Neuronal stem cell (in vitro differentiated cells): Measurements from ENCODE around the gene NAP1L5.

ENCODE experiments used
- DNase-seq: peaks from one replicate; pipeline ENCODE4 v3.0.0-alpha.2; 2013; ENCODE audit warnings: low spot score
- H2AFZ ChIP-seq: one replicate; pipeline ENCODE4 v1.6.1; 2013; ENCODE audit warnings: mild to moderate bottlenecking, low read length, inconsistent platforms
- H2AK5ac ChIP-seq: 2 replicates; pipeline ENCODE4 v1.6.1; 2013; ENCODE audit warnings: low read depth, mild to moderate bottlenecking, inconsistent platforms, low read length, moderate library complexity, mixed read lengths
- H2BK120ac ChIP-seq: 2 replicates; pipeline ENCODE4 v1.6.1; 2013; ENCODE audit warnings: low read depth, mild to moderate bottlenecking, inconsistent platforms, low read length, moderate library complexity, mixed read lengths
- H2BK12ac ChIP-seq: one replicate; pipeline ENCODE4 v1.6.1; 2013; ENCODE audit warnings: low read length, inconsistent platforms
- H2BK15ac ChIP-seq: 2 replicates; pipeline ENCODE4 v1.6.1; 2013; ENCODE audit warnings: mild to moderate bottlenecking, low read length, inconsistent platforms, mixed read lengths
- H2BK5ac ChIP-seq: one replicate; pipeline ENCODE4 v1.6.1; 2013; ENCODE audit warnings: inconsistent platforms, mild to moderate bottlenecking, low read length, moderate library complexity
- H3K14ac ChIP-seq: one replicate; pipeline ENCODE4 v1.6.1; 2013; ENCODE audit warnings: low read length, inconsistent platforms
- H3K18ac ChIP-seq: 2 replicates; pipeline ENCODE4 v1.6.1; 2013; ENCODE audit warnings: low read length, inconsistent platforms
- H3K23ac ChIP-seq: 2 replicates; pipeline ENCODE4 v1.6.1; 2013; ENCODE audit warnings: low read depth, mild to moderate bottlenecking, mixed read lengths, low read length, inconsistent platforms; ENCODE audit not compliant: poor library complexity
- H3K27ac ChIP-seq: replicated peaks from 3 replicates; pipeline ENCODE4 v1.5.1; 2013; ENCODE audit warnings: low read length, inconsistent platforms
- H3K27me3 ChIP-seq, 3 experiments: 2 replicates each; pipeline ENCODE4 v1.6.1; 2013; ENCODE audit warnings: low read length in 3 of 3, mild to moderate bottlenecking in 2 of 3, inconsistent platforms in 1 of 3, low read depth in 1 of 3, mixed read lengths in 1 of 3, moderate library complexity in 1 of 3; ENCODE audit not compliant: control insufficient read depth in 3 of 3, insufficient read depth in 3 of 3
- H3K36me3 ChIP-seq, 2 donors: replicated peaks in 1 of 2; 2 replicates each; pipeline ENCODE4 v1.6.1; 2013; ENCODE audit warnings: low read length in 2 of 2; ENCODE audit not compliant: control insufficient read depth in 2 of 2, insufficient read depth in 2 of 2
- H3K4ac ChIP-seq: 2 replicates; pipeline ENCODE4 v1.6.1; 2013; ENCODE audit warnings: inconsistent platforms, mild to moderate bottlenecking, low read length, moderate library complexity
- H3K4me1 ChIP-seq, 2 donors: 1 replicate in 1 of 2; 2 replicates in 1 of 2; pipeline ENCODE4 v1.6.1; 2013; ENCODE audit warnings: low read length in 2 of 2, low read depth in 1 of 2; ENCODE audit not compliant: control insufficient read depth in 2 of 2, insufficient read depth in 1 of 2
- H3K4me2 ChIP-seq: one replicate; pipeline ENCODE4 v1.6.1; 2013; ENCODE audit warnings: mild to moderate bottlenecking, low read length, inconsistent platforms; ENCODE audit not compliant: insufficient read depth, poor library complexity, severe bottlenecking
- H3K4me3 ChIP-seq, 2 donors: 2 replicates each; pipeline ENCODE4 v1.5.1; 2013; ENCODE audit warnings: low read length in 2 of 2, mild to moderate bottlenecking in 2 of 2, inconsistent platforms in 1 of 2, moderate library complexity in 1 of 2
- H3K79me1 ChIP-seq: one replicate; pipeline ENCODE4 v1.6.1; 2013; ENCODE audit warnings: low read depth, mild to moderate bottlenecking, inconsistent platforms, low read length, moderate library complexity
- H3K9ac ChIP-seq: one replicate; pipeline ENCODE4 v1.6.1; 2013; ENCODE audit warnings: mild to moderate bottlenecking, low read depth, low read length, inconsistent platforms; ENCODE audit not compliant: poor library complexity
- H3K9me3 ChIP-seq, 2 donors: replicated peaks in 1 of 2; 2 replicates each; pipeline versions ENCODE3 to v1.6.1; 2013; ENCODE audit warnings: low read length in 2 of 2, mild to moderate bottlenecking in 2 of 2, inconsistent platforms in 1 of 2, low read depth in 1 of 2, mixed read lengths in 1 of 2, moderate library complexity in 1 of 2; ENCODE audit not compliant: control insufficient read depth in 2 of 2, insufficient read depth in 1 of 2
- H4K8ac ChIP-seq: one replicate; pipeline ENCODE4 v1.6.1; 2013; ENCODE audit warnings: low read depth, mild to moderate bottlenecking, inconsistent platforms, low read length, moderate library complexity
- H4K91ac ChIP-seq: one replicate; pipeline ENCODE4 v1.6.1; 2013; ENCODE audit warnings: low read length, low read depth, mild to moderate bottlenecking, inconsistent platforms; ENCODE audit not compliant: poor library complexity
- WGBS, 2 donors: extraction: QIAGEN DNeasy Blood & Tissue Kit; methylation state at CpG; one replicate each; pipeline ENCODE4 v1.1.7; 2013; ENCODE audit warnings: missing lambda C conversion rate in 2 of 2, mixed read lengths in 1 of 2; ENCODE audit not compliant: insufficient read length in 2 of 2, insufficient replicate concordance in 1 of 2; ENCODE audit errors: extremely low coverage in 2 of 2; 5-methylcytosine and 5-hydroxymethylcytosine counted together

Gene NAP1L5

DNA sequence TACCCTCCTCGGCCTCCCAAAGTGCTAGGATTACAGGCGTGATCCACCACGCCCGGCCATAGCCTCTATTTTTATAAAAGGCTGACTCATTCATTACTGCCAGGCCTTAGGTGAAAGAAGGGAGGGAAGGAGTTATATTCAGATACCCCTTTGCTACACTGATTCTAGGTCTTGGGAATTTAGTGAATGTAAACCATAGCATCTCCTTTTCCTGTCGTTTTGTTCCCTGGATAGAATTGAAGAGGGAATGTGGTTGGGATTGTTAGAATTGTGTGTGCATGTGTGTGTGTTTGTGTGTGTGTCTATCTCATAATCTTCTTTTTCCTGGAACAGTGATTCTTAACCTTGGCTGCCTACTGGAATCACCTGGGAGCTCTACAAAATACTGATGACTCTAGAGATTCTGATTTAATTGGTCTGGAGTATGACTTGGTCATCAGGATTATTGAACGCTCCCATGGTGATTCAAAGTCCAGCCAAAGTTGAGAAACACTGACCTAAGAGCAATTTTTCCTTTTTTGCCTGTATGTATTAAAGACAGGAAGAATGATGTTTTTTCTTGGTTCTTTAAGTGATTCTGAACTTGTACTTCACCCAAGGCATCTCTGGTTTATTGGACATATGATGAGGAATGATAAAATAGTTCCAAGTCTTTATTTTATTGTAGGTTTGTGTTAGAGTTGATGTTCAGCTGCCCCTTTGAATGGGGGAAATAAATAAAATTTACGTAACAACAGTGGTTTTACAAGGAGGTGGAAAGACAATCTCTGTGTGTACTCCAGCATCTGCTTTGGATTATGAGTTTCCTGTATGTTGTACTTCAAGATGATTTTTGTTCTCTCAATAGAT lies 37.0 kb downstream of the NAP1L5 start:
- no peaks in the 10 kb centered on the region for H3K9me3 ChIP-seq
- H3K4ac ChIP-seq, result no peak overlapping the region
- H3K79me1 ChIP-seq, result no peaks in the 10 kb centered on the region
- no peak overlapping the region for H2BK5ac ChIP-seq
- no peak overlapping the region for H4K91ac ChIP-seq
- no peak overlapping the region for H3K4me3 ChIP-seq
- H2AK5ac ChIP-seq, result no peak overlapping the region
- no peaks in the 10 kb centered on the region for H3K36me3 ChIP-seq
- H3K14ac ChIP-seq, result no peak overlapping the region
- no peak for DNase-seq
- H3K27ac ChIP-seq, result no peak overlapping the region
- no peak overlapping the region for H2BK12ac ChIP-seq
- no peaks in the 10 kb centered on the region for H3K4me1 ChIP-seq
- no peak overlapping the region for H2AFZ ChIP-seq
- H2BK120ac ChIP-seq, result no peak overlapping the region
- no peak overlapping the region for H3K23ac ChIP-seq
- no peaks in the 10 kb centered on the region for H3K27me3 ChIP-seq
- no peak overlapping the region for H3K18ac ChIP-seq
- WGBS, 2 donors, result no CpG with 5 or more reads among the region's 7 CpGs
- no peak overlapping the region for H2BK15ac ChIP-seq
- no peak overlapping the region for H3K9ac ChIP-seq
- H4K8ac ChIP-seq, result no peak overlapping the region
- H3K4me2 ChIP-seq, result no peak overlapping the region

DNA sequence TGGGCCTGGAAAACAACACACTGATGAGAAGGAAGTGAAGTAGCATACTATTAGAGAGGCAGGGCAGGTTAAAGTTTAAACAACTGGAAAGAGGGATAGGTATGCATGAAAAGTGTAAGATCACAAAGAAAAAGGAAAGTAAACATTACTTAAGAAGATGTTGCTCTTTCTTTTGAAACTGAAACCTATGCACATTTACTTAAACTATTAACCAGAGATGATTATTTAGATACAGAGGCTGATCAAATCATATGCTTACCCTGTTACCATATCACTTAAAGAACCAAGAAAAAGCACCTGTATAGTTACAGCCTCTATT lies 37.8 kb downstream of the NAP1L5 start:
- H3K14ac ChIP-seq, result no peak overlapping the region
- H3K4me1 ChIP-seq, result no peaks in the 10 kb centered on the region
- H3K4me3 ChIP-seq, result no peak overlapping the region
- no peaks in the 10 kb centered on the region for H3K36me3 ChIP-seq
- H2BK15ac ChIP-seq, result no peak overlapping the region
- DNase-seq, result no peak
- H2AFZ ChIP-seq, result no peak overlapping the region
- H3K9ac ChIP-seq, result no peak overlapping the region
- no peaks in the 10 kb centered on the region for H3K79me1 ChIP-seq
- H2BK120ac ChIP-seq, result no peak overlapping the region
- H3K18ac ChIP-seq, result no peak overlapping the region
- no peak overlapping the region for H3K27ac ChIP-seq
- no peaks in the 10 kb centered on the region for H3K27me3 ChIP-seq
- H3K4ac ChIP-seq, result no peak overlapping the region
- no peak overlapping the region for H4K91ac ChIP-seq
- no peak overlapping the region for H2AK5ac ChIP-seq
- H4K8ac ChIP-seq, result no peak overlapping the region
- no peak overlapping the region for H3K23ac ChIP-seq
- H2BK5ac ChIP-seq, result no peak overlapping the region
- no peaks in the 10 kb centered on the region for H3K9me3 ChIP-seq
- H2BK12ac ChIP-seq, result no peak overlapping the region
- no peak overlapping the region for H3K4me2 ChIP-seq

DNA sequence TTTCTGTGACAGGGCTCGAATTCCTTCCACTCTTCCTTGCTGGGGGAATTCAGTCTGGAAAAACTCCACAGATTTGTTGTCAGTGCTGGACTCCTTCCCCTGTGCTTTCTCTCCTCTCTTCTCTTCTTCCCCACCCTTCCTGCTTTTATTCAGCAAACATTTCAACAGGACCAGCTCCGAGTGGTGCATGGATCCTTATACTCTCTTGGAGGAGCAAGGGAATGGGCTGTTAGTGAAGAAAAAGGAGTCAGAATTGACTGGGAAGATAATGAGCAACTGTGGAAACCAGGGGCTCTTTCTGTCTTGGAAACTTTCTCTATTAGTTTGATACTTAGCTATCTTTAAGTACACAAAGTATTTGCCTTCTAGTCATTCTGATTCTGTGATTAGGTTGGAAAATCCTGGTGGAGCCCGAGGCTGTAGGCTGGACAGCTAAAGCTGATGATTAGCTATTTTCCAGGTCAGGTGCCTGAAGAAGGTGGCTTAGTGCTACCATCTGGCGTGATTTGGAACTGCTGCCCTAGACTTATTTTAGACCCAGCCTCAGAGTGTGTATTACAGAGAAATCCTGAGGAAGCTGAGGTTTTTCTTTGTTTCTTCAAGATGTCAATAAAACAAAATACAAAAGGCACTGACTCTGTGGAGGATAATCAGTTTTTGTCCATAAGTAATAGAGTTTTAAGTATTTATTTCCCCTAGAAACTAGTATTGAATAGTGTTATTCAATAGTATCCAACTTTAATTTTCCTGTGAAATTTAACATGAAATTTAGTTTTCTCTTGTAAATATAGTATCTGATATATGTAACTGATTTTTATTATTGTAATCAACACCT lies 38.4 kb downstream of the NAP1L5 start:
- Histone ChIP-seq H3K4me2 (no peak overlapping the region), H3K14ac (no peak overlapping the region), H4K91ac (no peak overlapping the region), H2AK5ac (no peak overlapping the region), H3K36me3 (no peaks in the 10 kb centered on the region), H2AFZ (peak overlapping the region; percentile 50), H2BK12ac (no peak overlapping the region), H3K18ac (no peak overlapping the region), H2BK15ac (no peak overlapping the region), H3K4me1 (no peaks in the 10 kb centered on the region), H3K9ac (no peak overlapping the region), H3K27ac (no peak overlapping the region), H3K4me3 (no peak overlapping the region), H3K23ac (no peak overlapping the region), H2BK120ac (no peak overlapping the region), H3K4ac (no peak overlapping the region), H3K79me1 (no peaks in the 10 kb centered on the region), H3K9me3 (no peaks in the 10 kb centered on the region), H3K27me3 (no peaks in the 10 kb centered on the region), H4K8ac (no peak overlapping the region), H2BK5ac (no peak overlapping the region)
- no CpG with 5 or more reads among the region's 4 CpGs for WGBS, 2 donors
- DNase-seq, result peak; percentile 18

DNA sequence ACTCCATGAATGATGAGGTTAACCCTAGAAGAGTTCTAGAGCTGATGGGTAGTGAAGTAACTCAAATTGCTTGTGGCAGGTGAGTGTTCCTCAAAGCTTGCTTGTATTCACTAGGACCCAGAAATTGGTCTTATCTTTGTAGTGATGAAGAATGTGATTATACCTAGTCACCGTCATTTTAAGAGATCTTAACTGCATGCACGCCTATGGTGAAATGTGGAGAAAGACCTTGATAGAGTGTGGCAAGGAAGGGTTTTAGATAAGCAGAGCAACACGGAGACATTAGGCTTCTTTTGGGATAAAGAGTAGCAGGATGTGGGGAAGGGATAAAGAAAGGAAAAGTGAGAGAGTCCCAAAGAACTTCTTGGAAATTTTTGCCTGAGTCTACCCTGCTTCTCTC lies 42.4 kb downstream of the NAP1L5 start:
- Histone ChIP-seq H3K36me3 (no peaks in the 10 kb centered on the region), H3K18ac (no peak overlapping the region), H3K4me3 (no peak overlapping the region), H3K9ac (no peak overlapping the region), H4K8ac (no peak overlapping the region), H2BK5ac (no peak overlapping the region), H2AK5ac (no peak overlapping the region), H3K27me3 (no peaks in the 10 kb centered on the region), H3K4ac (no peak overlapping the region), H2BK15ac (no peak overlapping the region), H2BK120ac (no peak overlapping the region), H3K23ac (no peak overlapping the region), H3K4me1 (no peaks in the 10 kb centered on the region), H3K9me3 (no peaks in the 10 kb centered on the region), H3K79me1 (no peaks in the 10 kb centered on the region), H3K14ac (no peak overlapping the region), H4K91ac (no peak overlapping the region), H2AFZ (no peak overlapping the region), H3K4me2 (no peak overlapping the region), H3K27ac (no peak overlapping the region), H2BK12ac (no peak overlapping the region)
- WGBS, 2 donors, result no CpG with 5 or more reads among the region's 3 CpGs
- no peak for DNase-seq
